Heart right ventricle (tissue), 16 donors: ENCODE results near the gene UBE2L3. TPM values are rescaled to one million over a fixed set of nuclear protein-coding genes. Genes with fewer than 3 reads are reported as not detected.
A peak's percentile ranks its signal among the peaks of the same experiment; 100 is the strongest.

Experiments used
- ATAC-seq, 8 donors: fragments of 200-7000 bp; cut with Tn5 transposase; one replicate each; pipeline ENCODE4 v1.9.1; 2020; ENCODE audit warnings: mild to moderate bottlenecking in 8 of 8, moderate library complexity in 8 of 8, moderate number of reproducible peaks in 1 of 8
- DNase-seq, 2 donors: peaks; one replicate each; pipeline ENCODE4 v3.0.0-alpha.2; 2020
- H3K27ac ChIP-seq, 10 donors: fragments of 200-600 bp; sonication (generic) in 2 of 10; one replicate each; pipeline versions ENCODE4 v1.5.0 to v1.8.0; 2020 to 2022; ENCODE audit warnings: mild to moderate bottlenecking in 3 of 10
- H3K27me3 ChIP-seq, 7 donors: fragments of 200-600 bp; one replicate each; pipeline ENCODE4 v1.8.0; 2021 to 2022; ENCODE audit warnings: mild to moderate bottlenecking in 2 of 7
- H3K36me3 ChIP-seq, 9 donors: fragments of 200-600 bp; sonication (generic) in 1 of 9; one replicate each; pipeline versions ENCODE4 v1.5.0 to v1.8.0; 2020 to 2022; ENCODE audit warnings: mild to moderate bottlenecking in 2 of 9
- H3K4me1 ChIP-seq, 9 donors: fragments of 200-600 bp; sonication (generic) in 1 of 9; one replicate each; pipeline versions ENCODE4 v1.5.0 to v1.8.0; 2020 to 2022; ENCODE audit warnings: mild to moderate bottlenecking in 4 of 9
- H3K4me3 ChIP-seq, 10 donors: fragments of 200-600 bp; sonication (generic) in 2 of 10; one replicate each; pipeline versions ENCODE4 v1.5.0 to v1.8.0; 2020 to 2022; ENCODE audit warnings: mild to moderate bottlenecking in 7 of 10, moderate library complexity in 2 of 10
- H3K9me3 ChIP-seq, 11 donors: fragments of 200-600 bp in 10 of 11; sonication (generic) in 2 of 11; one replicate each; pipeline versions ENCODE4 v1.5.0 to v1.8.0; 2013 to 2022; ENCODE audit warnings: mild to moderate bottlenecking in 2 of 11, control low read depth in 1 of 11, moderate library complexity in 1 of 11
- WGBS, 2 donors: extraction: QIAGEN DNeasy Blood & Tissue Kit; methylation state at CpG; one replicate each; pipeline ENCODE4 v1.1.7; 2013; ENCODE audit warnings: inconsistent platforms in 1 of 2; 5-methylcytosine and 5-hydroxymethylcytosine counted together
- intact Hi-C, 10 donors: fragments of 100-400 bp; cut with DNase I; formaldehyde crosslinking; loops; one replicate each; pipeline versions ENCODE4 v1.11.1 to v1.14.2; 2022
- polyA plus RNA-seq, 2 donors: library from polyadenylated mRNA; stranded (reverse); fragments of 200-250 nt; gene quantifications; one replicate each; pipeline ENCODE4 v1.2.3, GENCODE V29; 2013
- total RNA-seq, 10 donors: library from RNA; stranded (reverse); fragmentation: NEBNext Ultra II Directional in 3 of 10; extraction: Animal tissue kit (Norgen Biotek cat#: 25700) in 3 of 10; gene quantifications; one replicate each; pipeline versions ENCODE4 v1.2.1 to v1.2.4, GENCODE V29; 2021 to 2023
- TF ChIP-seq, protein P1 (sequence below), 9 donors: fragments of 200-600 bp; sonication (generic) in 2 of 9; IDR thresholded peaks; one replicate each; pipeline versions ENCODE4 v1.5.0 to v1.8.0; 2021 to 2022; ENCODE audit warnings: antibody characterized with exemption in 9 of 9, mild to moderate bottlenecking in 5 of 9, moderate library complexity in 1 of 9
- donor health status: Arrhythmogenic right ventricular cardiomyopathy.
- donor health status: ischemic (EF 13 %, LVEDD 7.1; RV severe dilation, severe dysfunction).
- donor health status: healthy with polysubstance abuse.
- donor health status: DM: no; HTN: yes; CAD: no.
- donor health status: DM: no; HTN: no; CAD: no.
- donor health status: ischemic (EF 25% LVEDD 6.9; RV normal size, moderate dysfunction).
- donor health status: ischemic (EF 25% LVEDD 5.7; RV mildly dilated, moderate dysfunction).
- donor health status: healthy.
- donor health status: DM: yes; HTN: yes; CAD: no.
- donor health status: Ischemic cardiomyopathy.
- donor health status: ischemic (EF 35%, LVEDD 5.7; RV mildly dilated, moderate dysfunction).
- donor health status: nonischemic (EF 11% LVEDD 7.7; RV severe dilation, severe dysfunction).
- donor health status: DM: yes; HTN: yes; CAD: no.
- donor health status: PGD.
- donor health status: ischemic (EF 29% LVEDD 5.4; RV normal size, mild dysfunction).
- donor health status: nonischemic (EF 23%, LVEDD 6.1; RV moderate dilation, normal function).

The UBE2L3 gene
- total and polyA plus RNA-seq, 12 donors = 43.1 to 63.6 (median 50.1) TPM

- Histone ChIP-seq H3K27me3 (peaks cover 0 to 7% (median 0%) of the 10 kb centered on the region in 7 donors), H3K36me3 (peaks cover 0 to 19% (median 0%) of the 10 kb centered on the region in 9 donors), H3K9me3 (no peaks in the 10 kb centered on the region), H3K4me1 (peaks cover 5 to 40% (median 26%) of the 10 kb centered on the region in 9 donors), H3K27ac (peak overlapping the region in 3 of 10 donors; percentile 5 to 65 (median 44)), H3K4me3 (peak overlapping the region; percentile 32 to 73 (median 58))
- WGBS, 2 donors = 19 to 23% methylated on average over 40 of the region's 40 CpGs
- intact Hi-C loops = no loop called here
- ATAC-seq (peak in 2 of 8 donors; percentile 21 to 29), DNase-seq (no peak)
- TF ChIP-seq, protein P1, sequence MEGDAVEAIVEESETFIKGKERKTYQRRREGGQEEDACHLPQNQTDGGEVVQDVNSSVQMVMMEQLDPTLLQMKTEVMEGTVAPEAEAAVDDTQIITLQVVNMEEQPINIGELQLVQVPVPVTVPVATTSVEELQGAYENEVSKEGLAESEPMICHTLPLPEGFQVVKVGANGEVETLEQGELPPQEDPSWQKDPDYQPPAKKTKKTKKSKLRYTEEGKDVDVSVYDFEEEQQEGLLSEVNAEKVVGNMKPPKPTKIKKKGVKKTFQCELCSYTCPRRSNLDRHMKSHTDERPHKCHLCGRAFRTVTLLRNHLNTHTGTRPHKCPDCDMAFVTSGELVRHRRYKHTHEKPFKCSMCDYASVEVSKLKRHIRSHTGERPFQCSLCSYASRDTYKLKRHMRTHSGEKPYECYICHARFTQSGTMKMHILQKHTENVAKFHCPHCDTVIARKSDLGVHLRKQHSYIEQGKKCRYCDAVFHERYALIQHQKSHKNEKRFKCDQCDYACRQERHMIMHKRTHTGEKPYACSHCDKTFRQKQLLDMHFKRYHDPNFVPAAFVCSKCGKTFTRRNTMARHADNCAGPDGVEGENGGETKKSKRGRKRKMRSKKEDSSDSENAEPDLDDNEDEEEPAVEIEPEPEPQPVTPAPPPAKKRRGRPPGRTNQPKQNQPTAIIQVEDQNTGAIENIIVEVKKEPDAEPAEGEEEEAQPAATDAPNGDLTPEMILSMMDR (IDR thresholded peaks at IDR 0.05) = no peak
Measured at GRCh38 chr22:21652547-21653545, 85.3 kb downstream of the UBE2L3 start.

DNA sequence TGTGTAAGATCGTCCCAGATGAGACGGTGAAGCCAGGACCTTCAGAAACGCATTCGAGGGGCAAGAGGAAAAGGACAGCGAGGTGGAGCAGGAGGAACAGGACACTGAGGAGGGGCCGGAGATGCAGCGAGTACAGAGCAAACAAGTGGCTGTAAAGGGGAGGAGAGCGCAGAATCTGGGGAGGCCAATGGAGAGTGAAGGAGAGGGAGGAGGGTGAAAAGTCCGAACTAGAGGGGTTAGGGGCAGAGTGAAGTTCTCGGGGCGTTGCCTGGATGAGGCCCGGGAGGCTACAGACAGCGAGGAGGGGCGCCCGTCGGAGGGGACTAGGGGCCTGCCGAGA is 89.5 kb downstream of the UBE2L3 start:
- intact Hi-C loops = no loop called here
- H3K9me3 ChIP-seq = no peaks in the 10 kb centered on the region
- H3K27ac ChIP-seq = no peak overlapping the region
- H3K27me3 ChIP-seq = peaks cover 0 to 7% (median 0%) of the 10 kb centered on the region in 7 donors
- ATAC-seq = no peak
- peak overlapping the region in 9 of 10 donors; percentile 46 to 86 (median 58) for H3K4me3 ChIP-seq
- WGBS, 2 donors = 33 to 35% methylated on average over 17 of the region's 17 CpGs
- TF ChIP-seq, protein P1 (IDR thresholded peaks at IDR 0.05) = no peak
- no peak for DNase-seq
- peaks cover 0 to 27% (median 10%) of the 10 kb centered on the region in 9 donors for H3K4me1 ChIP-seq
- H3K36me3 ChIP-seq = no peaks in the 10 kb centered on the region

- H3K9me3 ChIP-seq = no peaks in the 10 kb centered on the region
- H3K27ac ChIP-seq = peak overlapping the region in 1 of 10 donors; percentile 64
- intact Hi-C loops = no loop called here
- peak overlapping the region; percentile 46 to 86 (median 58) for H3K4me3 ChIP-seq
- DNase-seq (peak; percentile 51 to 80), ATAC-seq (peak; percentile 77 to 89 (median 83))
- TF ChIP-seq, protein P1 (IDR thresholded peaks at IDR 0.05) = peak in 6 of 9 donors; percentile 14 to 48 (median 36)
- WGBS, 2 donors = 1% methylated on average over 79 of the region's 79 CpGs
- peaks cover 0 to 23% (median 7%) of the 10 kb centered on the region in 9 donors for H3K4me1 ChIP-seq
- H3K36me3 ChIP-seq = no peaks in the 10 kb centered on the region
- H3K27me3 ChIP-seq = peaks cover 0 to 7% (median 0%) of the 10 kb centered on the region in 7 donors
Measured at GRCh38 chr22:21657360-21658032, 90.0 kb downstream of the UBE2L3 start.

DNA sequence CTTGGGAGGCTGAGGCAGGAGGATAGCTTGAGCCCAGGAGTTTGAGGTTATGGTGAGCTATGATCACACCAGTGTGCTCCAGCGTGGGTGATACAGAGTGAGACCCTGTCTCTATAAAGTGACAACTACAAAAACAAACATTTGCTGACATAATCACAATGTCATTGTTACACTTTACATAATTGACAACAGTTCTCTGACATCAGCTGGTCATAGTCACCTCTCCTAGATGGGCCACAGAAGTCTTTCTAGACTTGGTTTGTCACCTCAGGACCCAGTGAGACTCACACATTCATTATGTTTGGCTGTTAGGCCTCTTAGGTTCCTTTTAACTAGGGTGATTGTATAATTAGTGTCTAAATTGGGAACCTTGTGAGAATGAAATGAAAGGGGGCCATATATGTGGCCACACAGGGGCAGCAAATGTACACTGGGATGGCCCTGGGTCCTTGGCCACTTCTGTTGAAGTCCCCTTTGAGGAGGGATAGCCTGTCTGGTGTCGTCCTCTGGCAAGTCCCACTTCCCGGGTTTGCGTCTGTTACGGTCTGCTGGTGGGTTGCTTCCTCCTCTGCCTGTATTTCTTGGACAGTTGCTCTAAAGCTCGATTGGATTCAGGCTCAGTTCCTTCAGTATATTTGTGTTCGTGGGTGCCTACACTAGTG is 92.5 kb downstream of the UBE2L3 start:
- DNase-seq (no peak), ATAC-seq (no peak)
- no peaks in the 10 kb centered on the region for H3K9me3 ChIP-seq
- H3K4me3 ChIP-seq = no peak overlapping the region
- no peaks in the 10 kb centered on the region for H3K36me3 ChIP-seq
- peaks cover 0 to 18% (median 5%) of the 10 kb centered on the region in 9 donors for H3K4me1 ChIP-seq
- TF ChIP-seq, protein P1 (IDR thresholded peaks at IDR 0.05) = no peak
- 73 to 74% methylated on average over 7 of the region's 7 CpGs for WGBS, 2 donors
- peaks cover 0 to 7% (median 0%) of the 10 kb centered on the region in 7 donors for H3K27me3 ChIP-seq
- no peak overlapping the region for H3K27ac ChIP-seq
- intact Hi-C loops = no loop called here
